Lung (tissue), 12 donors: ENCODE data around the gene LRRTM4. TPM values are rescaled to one million over a fixed set of nuclear protein-coding genes. Genes with fewer than 3 reads are reported as not detected.

ENCODE experiments used
- ATAC-seq: fragments of 200-7000 bp; cut with Tn5 transposase; one replicate; pipeline ENCODE4 v1.9.1; 2020; ENCODE audit warnings: moderate number of reproducible peaks; ENCODE audit not compliant: insufficient read depth, low FRiP score
- DNase-seq, 3 donors: peaks; one replicate each; pipeline ENCODE4 v3.0.0-alpha.2; 2013 to 2017
- H3K27ac ChIP-seq, 2 donors: one replicate each; pipeline ENCODE4 v1.5.1; 2013; ENCODE audit warnings: mild to moderate bottlenecking in 2 of 2, moderate library complexity in 2 of 2, control low read depth in 1 of 2, inconsistent platforms in 1 of 2, low read depth in 1 of 2, low read length in 1 of 2
- H3K27me3 ChIP-seq, 3 donors: one replicate each; pipeline ENCODE4 v1.5.1; 2013; ENCODE audit warnings: low read length in 2 of 3; ENCODE audit not compliant: control insufficient read depth in 3 of 3, insufficient read depth in 3 of 3
- H3K36me3 ChIP-seq, 4 donors: one replicate each; pipeline ENCODE4 v1.5.1; 2013; ENCODE audit warnings: low read length in 4 of 4, mild to moderate bottlenecking in 1 of 4, moderate library complexity in 1 of 4; ENCODE audit not compliant: control insufficient read depth in 4 of 4, insufficient read depth in 4 of 4
- H3K4me1 ChIP-seq, 5 donors: one replicate each; pipeline ENCODE4 v1.5.1; 2013; ENCODE audit warnings: low read length in 5 of 5, mild to moderate bottlenecking in 2 of 5, moderate library complexity in 1 of 5; ENCODE audit not compliant: control insufficient read depth in 5 of 5, insufficient read depth in 5 of 5
- H3K4me3 ChIP-seq: one replicate; pipeline ENCODE4 v1.5.1; 2013; ENCODE audit warnings: mild to moderate bottlenecking, control low read depth, moderate library complexity
- H3K9ac ChIP-seq, 2 donors: one replicate each; pipeline ENCODE4 v1.5.1; 2013; ENCODE audit warnings: low read length in 2 of 2, control low read depth in 1 of 2; ENCODE audit not compliant: insufficient read depth in 1 of 2
- H3K9me3 ChIP-seq, 4 donors: one replicate each; pipeline ENCODE4 v1.5.1; 2013; ENCODE audit warnings: low read length in 3 of 4, mild to moderate bottlenecking in 1 of 4, moderate library complexity in 1 of 4; ENCODE audit not compliant: control insufficient read depth in 4 of 4, insufficient read depth in 3 of 4
- CTCF ChIP-seq: IDR thresholded peaks from 2 replicates; pipeline ENCODE4 v1.5.1; 2012; ENCODE audit warnings: mild to moderate bottlenecking; ENCODE audit errors: control extremely low read depth, extremely low read depth
- WGBS, 2 donors: extraction: QIAGEN DNeasy Blood & Tissue Kit; methylation state at CpG; one replicate each; pipeline ENCODE4 v1.1.7; 2013; 5-methylcytosine and 5-hydroxymethylcytosine counted together
- polyA plus RNA-seq, 2 donors: library from polyadenylated mRNA; stranded (reverse); fragments of 200-250 nt; gene quantifications; one replicate each; pipeline ENCODE4 v1.2.1, GENCODE V29; 2013
- total RNA-seq, 2 donors: library from RNA; depleted of rRNA in 1 of 2; stranded (reverse); fragments of >200 nt in 1 of 2; gene quantifications; one replicate each; pipeline ENCODE4 v1.2.1, GENCODE V29; 2014 to 2021
- donor health status: control.
- donor health status: control.
- donor health status: Bipolar disorder and iron deficiency.
- donor health status: healthy.
- donor health status: DM: yes; HTN: yes; CAD: no.

Gene LRRTM4
- total and polyA plus RNA-seq, 4 donors = 0.08 to 9.2 (median 1.2) TPM; not detected in 1

- Histone ChIP-seq H3K36me3 (no peaks in the 10 kb centered on the region), H3K27me3 (no peaks in the 10 kb centered on the region), H3K4me1 (no peaks in the 10 kb centered on the region), H3K9me3 (no peaks in the 10 kb centered on the region), H3K4me3 (no peak overlapping the region), H3K9ac (no peak overlapping the region), H3K27ac (no peak overlapping the region)
- TF ChIP-seq CTCF = no peak
- ATAC-seq (no peak), DNase-seq (no peak)
- WGBS, 2 donors = 68 to 78% methylated on average over 7 of the region's 7 CpGs
Observed at GRCh38 chr2:76759634-76760366, 762.4 kb downstream of the LRRTM4 start.

GRCh38 chr2:76752506-76752905 lies 769.7 kb downstream of the LRRTM4 start:
- no peaks in the 10 kb centered on the region for H3K36me3 ChIP-seq
- DNase-seq = peak in 2 of 3 donors; percentile 36 to 55
- no peak overlapping the region for H3K9ac ChIP-seq
- H3K27ac ChIP-seq = no peak overlapping the region
- H3K4me1 ChIP-seq = peaks cover 0 to 5% (median 0%) of the 10 kb centered on the region in 5 donors
- no peaks in the 10 kb centered on the region for H3K9me3 ChIP-seq
- H3K27me3 ChIP-seq = no peaks in the 10 kb centered on the region
- ATAC-seq = no peak
- no peak for TF ChIP-seq CTCF
- WGBS, 2 donors = 24 to 38% methylated on average over 1 of the region's 1 CpG
- no peak overlapping the region for H3K4me3 ChIP-seq

GRCh38 chr2:76749858-76750257 lies 772.3 kb downstream of the LRRTM4 start:
- peaks cover 0 to 5% (median 0%) of the 10 kb centered on the region in 5 donors for H3K4me1 ChIP-seq
- TF ChIP-seq CTCF = no peak
- ATAC-seq = no peak

More at GRCh38 chr2:76749858-76750257, 772.3 kb downstream of the LRRTM4 start:
- Histone ChIP-seq H3K9me3 (no peaks in the 10 kb centered on the region), H3K36me3 (no peaks in the 10 kb centered on the region), H3K27ac (no peak overlapping the region), H3K27me3 (no peaks in the 10 kb centered on the region), H3K9ac (no peak overlapping the region), H3K4me3 (no peak overlapping the region)
- no peak for DNase-seq
